Heart left ventricle (tissue), 16 donors: ENCODE measurements around the gene KCNJ1. TPM values are rescaled to one million over a fixed set of nuclear protein-coding genes. Genes with fewer than 3 reads are reported as not detected.

ENCODE experiments used
- ATAC-seq, 4 donors: fragments of 200-7000 bp; cut with Tn5 transposase; one replicate each; pipeline ENCODE4 v1.9.1; 2020 to 2022; ENCODE audit warnings: moderate library complexity in 4 of 4, mild to moderate bottlenecking in 3 of 4, moderate number of reproducible peaks in 1 of 4
- DNase-seq, 5 donors: peaks; one replicate each; pipeline ENCODE4 v3.0.0-alpha.2; 2020
- H3K27ac ChIP-seq, 12 donors: fragments of 200-600 bp; sonication (generic) in 4 of 12; one replicate each; pipeline versions ENCODE4 v1.5.0 to v1.8.0; 2016 to 2022; ENCODE audit warnings: mild to moderate bottlenecking in 2 of 12
- H3K27me3 ChIP-seq, 9 donors: fragments of 200-600 bp; sonication (generic) in 2 of 9; one replicate each; pipeline versions ENCODE4 v1.5.1 to v1.8.0; 2016 to 2022; ENCODE audit warnings: mild to moderate bottlenecking in 3 of 9
- H3K36me3 ChIP-seq, 9 donors: fragments of 200-600 bp; sonication (generic) in 2 of 9; one replicate each; pipeline versions ENCODE4 v1.5.0 to v1.8.0; 2018 to 2022; ENCODE audit warnings: mild to moderate bottlenecking in 2 of 9
- H3K4me1 ChIP-seq, 12 donors: fragments of 200-600 bp; sonication (generic) in 4 of 12; one replicate each; pipeline versions ENCODE4 v1.5.0 to v1.8.0; 2016 to 2022; ENCODE audit warnings: mild to moderate bottlenecking in 3 of 12
- H3K4me3 ChIP-seq, 12 donors: fragments of 200-600 bp; sonication (generic) in 4 of 12; one replicate each; pipeline versions ENCODE4 v1.5.0 to v1.8.0; 2017 to 2022; ENCODE audit warnings: mild to moderate bottlenecking in 9 of 12, moderate library complexity in 4 of 12
- H3K9me3 ChIP-seq, 12 donors: fragments of 200-600 bp; sonication (generic) in 4 of 12; one replicate each; pipeline versions ENCODE4 v1.5.0 to v1.8.0; 2016 to 2022; ENCODE audit warnings: mild to moderate bottlenecking in 1 of 12
- POLR2A ChIP-seq, 2 donors: fragments of 450-650 bp; IDR thresholded peaks; one replicate each; pipeline ENCODE4 v1.6.1; 2017; ENCODE audit warnings: antibody characterized with exemption in 2 of 2, mild to moderate bottlenecking in 2 of 2, moderate library complexity in 2 of 2
- WGBS, 4 donors: extraction: QIAGEN DNeasy Blood & Tissue Kit in 2 of 4; methylation state at CpG; one replicate each; pipeline versions ENCODE4 v1.1.5 to v1.1.7; 2013 to 2018; 5-methylcytosine and 5-hydroxymethylcytosine counted together
- intact Hi-C, 10 donors: fragments of 100-400 bp; cut with DNase I; formaldehyde crosslinking; loops; one replicate each; pipeline versions ENCODE4 v1.11.1 to v1.14.2; 2022
- polyA plus RNA-seq, 2 donors: library from polyadenylated mRNA; stranded (reverse); fragments of 200-250 nt; gene quantifications; one replicate each; pipeline ENCODE4 v1.2.3, GENCODE V29; 2013
- total RNA-seq, 9 donors: library from RNA; depleted of rRNA in 2 of 9; stranded (reverse); fragments of >200 nt in 2 of 9; fragmentation: NEBNext Ultra II Directional in 3 of 9; extraction: Animal tissue kit (Norgen Biotek cat#: 25700) in 3 of 9; gene quantifications; one replicate each; pipeline versions ENCODE4 v1.1.0 to v1.2.4, GENCODE V29; 2016 to 2023
- TF ChIP-seq, protein P1 (sequence below), 12 donors: fragments of 200-600 bp; sonication (generic) in 4 of 12; IDR thresholded peaks; one replicate each; pipeline versions ENCODE4 v1.5.0 to v1.8.0; 2018 to 2022; ENCODE audit warnings: antibody characterized with exemption in 12 of 12, mild to moderate bottlenecking in 5 of 12
- donor health status: ischemic (EF 13 %, LVEDD 7.1; RV severe dilation, severe dysfunction).
- donor health status: healthy with polysubstance abuse.
- donor health status: DM: no; HTN: yes; CAD: no.
- donor health status: DM: no; HTN: no; CAD: no.
- donor health status: ischemic (EF 25% LVEDD 6.9; RV normal size, moderate dysfunction).
- donor health status: ischemic (EF 25% LVEDD 5.7; RV mildly dilated, moderate dysfunction).
- donor health status: healthy.
- donor health status: DM: yes; HTN: yes; CAD: no.
- donor health status: ischemic (EF 35%, LVEDD 5.7; RV mildly dilated, moderate dysfunction).
- donor health status: nonischemic (EF 11% LVEDD 7.7; RV severe dilation, severe dysfunction).
- donor health status: DM: yes; HTN: yes; CAD: no.
- donor health status: PGD.
- donor health status: ischemic (EF 29% LVEDD 5.4; RV normal size, mild dysfunction).
- donor health status: nonischemic (EF 23%, LVEDD 6.1; RV moderate dilation, normal function).

The KCNJ1 gene
- total and polyA plus RNA-seq, 11 donors = 0.08 to 0.50 (median 0.23) TPM; not detected in 6

DNA sequence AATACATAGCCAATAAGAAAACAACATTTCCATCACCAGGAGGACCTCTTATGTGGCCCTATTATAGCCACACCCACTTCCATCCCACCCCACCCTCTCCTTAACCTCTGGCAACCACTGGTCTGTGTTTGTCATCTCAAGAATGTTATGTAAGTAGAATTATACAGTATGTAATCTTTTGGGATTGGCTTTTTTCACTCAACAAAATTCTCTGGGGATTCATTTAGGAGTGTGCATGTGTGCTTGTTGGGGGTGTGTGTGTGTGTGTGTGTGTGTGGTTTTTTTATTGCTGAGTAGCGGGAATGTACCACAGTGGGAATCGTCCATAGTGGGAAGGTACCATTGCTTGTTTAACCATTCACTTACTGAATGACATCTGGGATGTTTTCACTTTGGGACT, 29.3 kb upstream of the KCNJ1 start:
- H3K27me3 ChIP-seq = peaks cover 0 to 5% (median 0%) of the 10 kb centered on the region in 9 donors
- H3K4me1 ChIP-seq = peaks cover 0 to 73% (median 33%) of the 10 kb centered on the region in 12 donors
- H3K9me3 ChIP-seq = no peaks in the 10 kb centered on the region
- intact Hi-C loops = no loop called here
- H3K27ac ChIP-seq = peak overlapping the region in 3 of 12 donors; percentile 69 to 80 (median 78)
- DNase-seq = no peak
- no peaks in the 10 kb centered on the region for H3K36me3 ChIP-seq
- no peak for ATAC-seq
- TF ChIP-seq POLR2A (IDR thresholded peaks at IDR 0.05) = no peak
- TF ChIP-seq, protein P1, sequence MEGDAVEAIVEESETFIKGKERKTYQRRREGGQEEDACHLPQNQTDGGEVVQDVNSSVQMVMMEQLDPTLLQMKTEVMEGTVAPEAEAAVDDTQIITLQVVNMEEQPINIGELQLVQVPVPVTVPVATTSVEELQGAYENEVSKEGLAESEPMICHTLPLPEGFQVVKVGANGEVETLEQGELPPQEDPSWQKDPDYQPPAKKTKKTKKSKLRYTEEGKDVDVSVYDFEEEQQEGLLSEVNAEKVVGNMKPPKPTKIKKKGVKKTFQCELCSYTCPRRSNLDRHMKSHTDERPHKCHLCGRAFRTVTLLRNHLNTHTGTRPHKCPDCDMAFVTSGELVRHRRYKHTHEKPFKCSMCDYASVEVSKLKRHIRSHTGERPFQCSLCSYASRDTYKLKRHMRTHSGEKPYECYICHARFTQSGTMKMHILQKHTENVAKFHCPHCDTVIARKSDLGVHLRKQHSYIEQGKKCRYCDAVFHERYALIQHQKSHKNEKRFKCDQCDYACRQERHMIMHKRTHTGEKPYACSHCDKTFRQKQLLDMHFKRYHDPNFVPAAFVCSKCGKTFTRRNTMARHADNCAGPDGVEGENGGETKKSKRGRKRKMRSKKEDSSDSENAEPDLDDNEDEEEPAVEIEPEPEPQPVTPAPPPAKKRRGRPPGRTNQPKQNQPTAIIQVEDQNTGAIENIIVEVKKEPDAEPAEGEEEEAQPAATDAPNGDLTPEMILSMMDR (IDR thresholded peaks at IDR 0.05) = no peak
- 13 to 38% (median 29%) methylated on average over 2 of the region's 2 CpGs for WGBS, 4 donors
- no peak overlapping the region for H3K4me3 ChIP-seq

DNA sequence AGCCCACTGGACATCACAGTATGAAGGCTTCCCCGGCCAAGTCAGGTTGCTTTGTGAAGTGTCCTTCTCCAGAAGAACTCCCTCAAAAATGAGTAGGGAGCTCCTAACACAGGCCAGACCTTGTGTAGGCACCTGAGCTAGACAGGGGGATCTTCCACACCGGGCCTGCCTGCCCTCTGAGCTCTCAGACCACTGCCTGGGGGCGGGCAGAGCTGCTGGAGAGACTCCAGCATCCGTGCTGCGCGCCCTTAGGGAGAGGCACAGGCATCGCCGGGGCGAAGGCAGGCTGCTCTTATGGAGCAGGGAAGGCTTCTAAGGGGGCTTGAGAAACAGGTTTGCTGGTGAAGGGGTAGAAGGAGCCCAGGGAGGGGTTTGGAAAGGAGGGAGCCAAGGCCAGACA, 28.4 kb upstream of the KCNJ1 start:
- Histone ChIP-seq H3K27me3 (peaks cover 0 to 11% (median 0%) of the 10 kb centered on the region in 9 donors), H3K9me3 (no peaks in the 10 kb centered on the region), H3K4me1 (peaks cover 0 to 73% (median 36%) of the 10 kb centered on the region in 12 donors), H3K27ac (peak overlapping the region in 11 of 12 donors; percentile 39 to 86 (median 74)), H3K36me3 (no peaks in the 10 kb centered on the region), H3K4me3 (no peak overlapping the region)
- ATAC-seq (peak in 3 of 4 donors; percentile 17 to 36 (median 20)), DNase-seq (no peak)
- intact Hi-C loops = no loop called here
- TF ChIP-seq POLR2A (IDR thresholded peaks at IDR 0.05) = no peak
- TF ChIP-seq, protein P1 (IDR thresholded peaks at IDR 0.05) = no peak
- WGBS, 4 donors = 57 to 75% (median 69%) methylated on average over 6 to 9 of the region's 9 CpGs

DNA sequence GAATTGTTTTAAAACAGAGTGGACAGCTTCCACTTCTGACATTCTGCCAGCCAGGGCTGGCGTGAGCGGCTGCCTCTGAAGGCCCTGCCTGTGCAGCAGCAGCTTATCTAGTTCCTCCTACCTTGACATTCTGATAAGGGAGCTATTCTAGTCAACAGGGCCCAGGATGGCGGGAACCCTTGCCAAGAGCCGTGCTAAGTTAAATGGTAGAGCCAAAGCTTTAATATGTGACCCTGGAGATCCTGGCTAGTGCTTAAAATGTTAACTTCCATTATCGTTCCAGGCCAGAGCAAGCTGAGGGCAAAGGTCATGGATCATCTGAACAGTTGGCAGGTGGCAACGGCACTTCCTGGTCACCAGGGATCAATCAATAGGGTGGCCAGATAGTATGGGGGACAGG, 27.6 kb upstream of the KCNJ1 start:
- DNase-seq (peak; percentile 72 to 89 (median 78)), ATAC-seq (peak; percentile 81 to 92 (median 86))
- no peak for TF ChIP-seq POLR2A (IDR thresholded peaks at IDR 0.05)
- TF ChIP-seq, protein P1 (IDR thresholded peaks at IDR 0.05) = no peak
- Histone ChIP-seq H3K4me3 (no peak overlapping the region), H3K27me3 (peaks cover 0 to 19% (median 3%) of the 10 kb centered on the region in 9 donors), H3K9me3 (no peaks in the 10 kb centered on the region), H3K36me3 (no peaks in the 10 kb centered on the region), H3K27ac (peak overlapping the region; percentile 39 to 86 (median 74)), H3K4me1 (peaks cover 0 to 73% (median 38%) of the 10 kb centered on the region in 12 donors)
- 31 to 60% (median 40%) methylated on average over 6 of the region's 6 CpGs for WGBS, 4 donors
- intact Hi-C loops = no loop called here

DNA sequence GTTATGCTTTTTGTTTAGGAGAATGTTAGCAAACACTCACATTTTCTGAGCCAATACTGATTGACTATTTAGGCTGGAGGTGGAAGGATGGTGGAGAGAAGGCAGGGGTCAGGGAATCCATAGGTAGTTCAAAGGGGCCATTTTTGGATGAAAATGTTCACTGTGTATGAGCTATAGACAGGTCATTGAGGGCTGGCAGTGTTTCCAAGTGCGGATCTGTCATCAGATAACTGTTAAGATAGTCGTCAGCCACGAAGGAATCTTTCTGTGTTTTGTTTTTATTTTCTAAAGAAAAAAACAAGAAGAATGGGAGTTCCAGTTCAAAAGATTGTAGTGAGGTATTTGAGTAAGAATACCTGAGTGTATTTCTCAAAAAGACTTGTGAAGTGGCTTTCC, 27.2 kb upstream of the KCNJ1 start:
- H3K4me3 ChIP-seq = no peak overlapping the region
- H3K27me3 ChIP-seq = peaks cover 0 to 23% (median 4%) of the 10 kb centered on the region in 9 donors
- TF ChIP-seq, protein P1 (IDR thresholded peaks at IDR 0.05) = no peak
- TF ChIP-seq POLR2A (IDR thresholded peaks at IDR 0.05) = no peak
- intact Hi-C loops = no loop called here
- no peak for DNase-seq
- WGBS, 4 donors = 49 to 58% (median 51%) methylated on average over 3 of the region's 3 CpGs
- peak overlapping the region in 11 of 12 donors; percentile 27 to 86 (median 74) for H3K27ac ChIP-seq
- peaks cover 0 to 73% (median 38%) of the 10 kb centered on the region in 12 donors for H3K4me1 ChIP-seq
- H3K9me3 ChIP-seq = no peaks in the 10 kb centered on the region
- no peaks in the 10 kb centered on the region for H3K36me3 ChIP-seq
- no peak for ATAC-seq
